ENCODE measurements around the gene CREB5.

The CREB5 gene

DNA sequence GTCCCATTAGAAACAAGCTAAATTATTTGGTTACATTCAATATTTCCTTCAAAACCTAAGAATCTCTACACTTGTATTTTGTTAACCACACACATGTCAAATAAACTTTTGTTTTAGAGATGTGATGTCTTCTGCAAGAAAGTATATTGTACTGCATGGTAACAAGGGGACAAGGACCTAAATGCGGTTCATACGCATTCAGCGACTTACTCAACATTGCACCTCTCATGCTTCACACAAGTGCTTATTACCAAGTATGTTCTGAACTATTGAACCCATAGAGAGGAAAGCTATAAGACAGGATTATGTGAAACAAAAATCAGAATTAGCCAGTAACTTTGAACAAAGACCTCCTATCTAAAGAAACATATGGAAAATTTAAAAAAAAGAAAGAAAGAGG, 68.3 kb downstream of the CREB5 start:
- FAIRE-seq: no peak

DNA sequence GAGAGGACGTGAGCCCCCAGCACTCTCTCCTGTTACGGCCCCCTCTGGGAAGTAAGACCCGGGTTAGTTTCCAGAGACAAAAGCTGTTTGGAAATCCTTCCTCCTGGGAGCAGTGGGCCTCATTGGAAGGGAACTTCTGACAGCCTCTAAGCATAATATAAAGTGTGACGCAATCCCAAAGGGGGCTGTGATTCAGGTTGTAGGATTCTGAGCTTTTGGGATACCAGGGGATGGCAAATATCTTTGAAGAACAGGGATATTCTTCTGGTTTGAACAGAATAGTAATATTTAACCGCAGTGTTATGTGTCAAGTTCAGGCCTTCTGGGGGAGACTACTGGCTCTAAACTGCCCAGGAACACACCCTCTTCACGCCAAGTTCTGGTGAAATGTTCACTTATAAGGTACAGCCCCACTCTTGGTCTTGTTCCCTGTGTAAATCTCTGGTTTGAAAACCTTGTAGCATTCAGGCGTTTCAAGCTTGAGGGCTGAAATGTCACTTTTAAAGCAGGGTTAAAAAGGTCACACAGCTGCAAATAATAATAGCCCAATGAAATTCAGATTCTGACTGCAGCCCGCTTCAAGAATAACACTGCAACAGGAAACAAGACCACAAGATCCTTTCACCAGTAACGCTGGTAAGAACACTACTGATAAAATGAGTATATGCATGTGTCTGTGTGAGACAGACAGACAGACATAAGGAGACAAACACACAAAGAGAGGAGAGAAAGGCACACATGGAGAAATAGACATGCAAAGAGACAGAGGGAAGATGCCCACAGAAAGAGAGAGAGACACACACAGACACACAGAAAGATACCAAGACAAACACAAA, 69.0 kb downstream of the CREB5 start:
- no peak for FAIRE-seq

DNA sequence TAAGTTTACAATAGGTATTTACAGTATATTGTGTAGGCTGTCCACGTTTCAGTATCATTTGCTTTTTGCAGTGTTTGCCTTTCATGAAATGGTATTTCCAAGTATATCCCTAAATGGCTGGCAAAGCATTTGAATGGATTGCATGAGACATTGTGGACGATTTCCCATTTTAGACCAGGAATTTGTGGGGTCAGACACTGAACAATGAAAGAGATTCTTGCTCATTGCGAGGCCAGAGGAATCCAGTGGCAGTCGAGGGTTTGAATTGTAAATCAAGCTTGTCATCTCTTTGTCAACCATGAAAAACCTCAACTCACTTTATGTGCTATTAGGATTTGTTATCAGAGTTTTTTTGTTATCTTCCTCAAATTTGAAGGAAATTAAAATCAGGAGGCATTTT, 70.8 kb downstream of the CREB5 start:
- FAIRE-seq: no peak

GRCh38 chr7:28483908-28484605, 71.7 kb downstream of the CREB5 start:
- FAIRE-seq: no peak

DNA sequence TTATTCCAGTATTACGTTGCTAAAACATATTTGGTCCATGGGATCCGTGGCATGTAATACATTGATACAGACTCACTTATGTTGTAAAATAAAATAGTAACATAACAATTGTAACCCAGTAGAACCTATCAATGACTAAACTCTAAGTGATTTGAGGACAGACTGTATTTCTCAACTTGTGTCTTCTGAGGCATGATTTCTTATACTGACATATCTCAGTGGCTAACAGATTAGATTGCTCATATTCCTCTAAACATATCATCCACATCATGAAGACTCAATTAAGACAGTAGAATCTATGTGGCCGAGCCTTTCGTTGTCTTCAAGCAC, 72.3 kb downstream of the CREB5 start:
- no peak for FAIRE-seq

DNA sequence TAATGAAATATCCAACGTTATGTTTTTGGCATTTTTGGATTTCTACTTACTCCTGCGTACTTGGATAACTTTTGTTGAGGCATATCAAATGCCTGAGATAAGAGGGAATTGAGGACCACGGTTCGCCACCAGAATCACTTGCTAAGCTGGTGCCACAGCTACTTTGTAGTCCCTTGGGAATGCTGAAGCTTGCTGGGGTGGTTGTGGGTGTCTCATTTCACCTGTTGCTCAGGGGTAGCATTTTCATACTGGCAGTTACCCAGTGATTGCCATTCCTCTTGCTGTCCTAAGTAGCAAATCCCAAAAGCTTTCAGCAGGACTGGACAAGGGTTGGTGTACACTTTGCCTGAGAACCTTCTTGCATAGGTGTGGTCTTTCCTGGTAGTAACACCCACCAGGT, 75.2 kb downstream of the CREB5 start:
- FAIRE-seq: no peak

DNA sequence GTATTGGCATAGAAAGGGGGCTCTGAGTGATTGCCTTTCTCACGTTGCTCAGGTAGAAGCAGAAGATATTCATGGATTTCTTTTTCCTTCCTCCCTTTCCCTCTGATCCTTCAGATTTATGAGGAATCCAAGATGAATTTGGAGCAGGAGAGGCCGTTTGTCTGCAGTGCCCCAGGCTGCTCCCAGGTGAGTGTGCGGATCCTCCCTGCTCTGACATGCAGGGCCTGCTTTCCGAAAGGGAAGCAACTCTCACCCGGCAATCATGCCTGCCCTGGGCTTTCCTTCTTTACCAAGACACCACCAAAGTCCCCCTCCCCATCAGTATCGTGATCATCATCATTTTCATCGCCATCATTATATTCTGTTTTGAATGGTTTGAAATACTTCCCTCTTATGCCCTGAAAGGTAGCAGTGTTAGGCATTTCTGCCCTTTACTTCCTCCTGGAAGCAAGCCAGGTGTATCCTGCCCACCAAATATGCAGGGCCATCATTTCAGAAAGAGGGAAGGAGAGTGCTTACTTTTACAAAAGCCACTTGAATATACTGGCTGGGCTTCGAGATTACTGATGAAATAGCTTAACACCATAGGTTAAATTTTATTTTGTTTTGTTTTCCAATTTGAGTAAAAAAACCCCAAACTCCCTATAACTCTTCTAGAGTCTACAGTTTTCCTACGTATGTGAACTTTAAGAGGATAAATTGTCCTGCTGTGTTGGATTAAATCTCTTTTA, 75.9 kb downstream of the CREB5 start:
- no peak for FAIRE-seq

DNA sequence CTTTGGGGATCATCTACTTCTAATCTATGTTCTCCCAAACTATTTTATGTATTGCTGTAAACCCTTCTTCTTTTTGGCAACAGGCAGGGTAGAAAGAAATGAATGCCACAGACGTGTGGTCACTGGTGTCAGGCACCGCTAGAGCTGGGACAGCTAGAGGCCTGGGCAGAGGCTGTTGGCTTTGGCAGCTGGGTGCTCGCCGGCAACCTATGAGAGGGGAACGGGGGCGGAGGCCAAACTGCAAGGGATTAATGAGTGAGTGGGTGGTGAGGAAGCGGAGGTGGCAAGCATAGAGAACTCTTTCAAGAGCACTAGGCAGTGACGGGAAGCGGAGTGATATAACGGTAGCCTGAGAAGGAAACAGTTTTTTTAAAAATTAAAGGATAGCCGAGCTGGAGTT, 78.5 kb downstream of the CREB5 start:
- FAIRE-seq: no peak

GRCh38 chr7:28493477-28493876, 81.2 kb downstream of the CREB5 start:
- no peak for FAIRE-seq

- FAIRE-seq: no peak
Measured at GRCh38 chr7:28497009-28497408, 84.7 kb downstream of the CREB5 start.

DNA sequence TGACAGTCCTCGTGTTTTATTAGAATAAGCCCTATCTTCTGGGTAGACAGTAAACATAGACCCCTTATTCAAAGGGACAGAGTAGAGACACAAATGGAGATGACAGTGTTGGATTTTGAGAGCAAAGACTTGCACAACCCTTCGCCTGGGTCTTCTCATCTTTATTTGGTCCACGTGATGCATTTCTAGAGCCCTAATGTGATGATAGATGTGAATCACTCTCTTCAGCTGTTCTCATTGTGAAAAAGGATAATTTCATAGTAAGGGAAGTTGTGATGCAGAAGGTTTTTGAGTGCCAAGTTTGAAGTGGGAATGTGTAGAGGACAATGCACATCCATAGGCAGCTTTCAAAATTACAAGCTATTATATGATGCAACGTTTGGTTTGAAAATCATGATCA, 86.3 kb downstream of the CREB5 start:
- no peak for FAIRE-seq

DNA sequence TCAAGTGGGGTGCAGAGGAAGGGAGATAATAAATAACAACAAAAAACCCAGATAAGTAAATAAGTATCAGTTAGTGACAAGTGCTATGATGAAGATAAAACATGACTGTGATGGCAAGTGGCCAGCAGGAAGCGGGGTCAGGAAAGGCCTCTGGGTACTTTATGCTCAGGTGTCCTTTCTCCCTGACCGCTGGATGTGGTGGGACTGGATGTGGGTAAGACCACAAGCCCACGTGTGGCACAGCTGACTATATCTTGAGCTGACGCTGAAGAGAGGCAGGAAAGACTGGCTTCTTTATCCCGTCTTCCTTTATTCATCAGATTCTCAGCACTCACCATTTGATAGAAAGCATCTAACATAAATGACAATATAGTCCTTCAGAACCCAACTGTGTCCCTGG, 87.8 kb downstream of the CREB5 start:
- no peak for FAIRE-seq

- no peak for FAIRE-seq
Measured at GRCh38 chr7:28502408-28502807, 90.1 kb downstream of the CREB5 start.

GRCh38 chr7:28503396-28503795, 91.1 kb downstream of the CREB5 start:
- FAIRE-seq: no peak

DNA sequence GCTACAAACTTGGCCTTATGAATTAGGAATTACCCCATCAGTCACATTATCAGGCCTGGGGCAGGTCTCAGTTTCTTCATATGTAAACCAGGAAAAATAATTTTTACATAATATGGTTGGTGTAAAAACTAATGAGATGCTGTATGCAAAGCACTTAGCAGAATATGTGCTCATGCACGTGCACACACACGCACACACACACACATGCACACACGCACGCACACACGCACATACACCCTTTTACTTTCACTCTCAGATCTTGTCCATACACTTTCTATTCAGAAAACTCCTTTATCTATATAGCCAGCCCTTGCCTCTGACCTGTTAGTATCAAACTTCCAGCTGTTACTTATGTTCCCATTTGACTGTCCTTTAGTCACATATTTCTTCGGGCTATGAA, 92.7 kb downstream of the CREB5 start:
- no peak for FAIRE-seq

DNA sequence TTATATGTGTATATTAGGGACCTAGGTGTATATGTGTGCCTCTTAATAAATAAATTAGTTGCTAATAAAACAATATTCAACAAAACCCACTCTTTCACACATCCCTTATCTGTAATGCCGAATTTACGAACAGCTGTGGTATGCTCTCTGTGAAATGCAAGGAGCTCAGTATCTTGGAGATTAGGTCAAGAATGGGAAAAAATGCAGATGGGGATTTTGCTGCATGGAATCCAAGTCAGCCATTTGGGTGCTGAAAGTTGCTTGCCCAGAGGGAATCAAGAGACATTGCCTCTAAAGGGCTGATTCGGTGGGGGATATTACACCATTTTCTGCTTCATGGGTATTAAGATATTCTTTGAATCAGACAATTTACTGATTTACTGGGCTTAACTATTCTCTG, 93.5 kb downstream of the CREB5 start:
- no peak for FAIRE-seq

DNA sequence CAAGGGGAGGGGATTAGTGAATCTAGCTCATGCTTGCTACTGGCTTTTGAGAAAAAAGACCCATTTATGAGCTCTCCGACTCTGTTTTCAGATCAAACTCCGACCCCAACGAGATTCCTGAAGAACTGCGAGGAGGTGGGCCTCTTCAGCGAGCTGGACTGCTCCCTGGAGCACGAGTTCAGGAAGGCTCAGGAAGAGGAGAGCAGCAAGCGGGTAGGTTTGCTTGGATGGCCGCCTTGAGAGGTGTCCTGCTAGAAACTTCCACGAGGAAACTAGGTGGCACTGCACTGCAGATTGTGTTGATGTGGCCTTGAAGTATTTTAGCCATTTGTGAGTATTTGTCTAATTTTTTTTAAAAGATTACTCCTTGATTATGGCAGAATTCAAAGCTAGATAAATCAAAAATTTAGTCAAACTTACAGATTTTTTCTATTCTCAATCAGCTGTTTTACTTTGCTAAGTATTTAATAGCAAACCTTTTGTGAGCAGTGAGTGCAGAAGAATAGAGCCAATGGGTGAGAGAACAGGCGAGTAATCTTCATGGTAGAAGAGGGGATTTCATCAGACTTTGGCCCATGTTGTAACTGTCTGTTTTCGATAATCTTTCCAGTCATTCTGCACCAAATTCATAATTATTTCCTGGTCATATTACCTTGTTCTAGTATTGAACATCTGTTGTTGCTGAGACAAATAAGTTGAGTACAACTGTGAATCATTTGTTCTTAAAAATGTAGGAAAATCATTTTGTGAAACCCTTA, 95.4 kb downstream of the CREB5 start:
- FAIRE-seq: no peak

DNA sequence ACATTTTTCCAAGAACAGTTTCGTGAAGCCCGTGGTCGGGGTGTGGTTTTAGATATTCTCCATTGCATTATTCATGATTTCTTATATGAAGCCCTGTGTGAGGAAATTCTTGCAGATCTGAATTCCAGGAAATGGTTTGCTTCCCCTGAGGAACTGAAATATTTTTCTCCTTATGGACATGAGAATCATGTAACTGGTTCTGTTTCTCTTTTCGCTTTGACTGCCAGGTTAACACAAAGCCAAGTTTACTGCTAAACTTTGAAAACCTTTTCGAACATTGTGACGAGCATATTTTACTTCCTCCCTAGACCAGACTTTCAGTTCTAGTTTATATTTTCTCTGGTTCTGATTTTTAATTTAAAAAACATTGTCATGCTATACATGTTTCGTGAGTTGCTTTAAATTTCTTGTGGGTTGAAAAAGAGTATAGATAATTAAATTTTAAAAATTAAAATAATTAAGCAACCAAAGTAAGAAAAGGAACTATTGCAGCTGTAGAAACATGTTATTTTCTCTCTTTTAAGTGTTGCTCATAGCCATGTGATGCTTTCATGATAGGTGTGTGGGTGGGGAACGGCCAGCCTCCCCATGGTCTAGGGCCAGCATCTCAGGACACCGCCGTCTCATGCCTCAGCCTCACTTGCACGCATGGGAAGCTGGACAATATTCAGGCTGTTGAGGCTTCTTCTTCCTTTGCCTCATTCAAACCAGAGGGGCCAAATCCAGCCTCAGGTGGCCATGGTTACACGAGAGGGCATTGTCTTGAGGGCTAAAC, 97.1 kb downstream of the CREB5 start:
- FAIRE-seq: no peak

DNA sequence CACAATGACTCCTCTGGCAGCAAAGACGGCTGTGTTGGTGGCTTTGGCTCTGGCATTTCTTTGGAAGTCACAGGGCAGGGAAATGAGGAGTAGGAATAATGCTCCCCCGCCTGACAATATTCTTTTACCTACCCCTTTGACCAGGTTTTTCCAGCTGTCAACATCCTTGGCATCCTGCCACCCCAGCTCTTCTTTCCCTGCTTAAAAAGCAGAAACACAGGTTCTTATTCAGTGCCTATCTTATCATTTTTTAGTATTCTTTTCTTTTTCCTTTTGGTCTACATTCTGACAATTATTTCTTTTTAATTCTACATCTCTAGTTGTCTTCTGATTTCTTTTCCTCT, 97.7 kb downstream of the CREB5 start:
- no peak for FAIRE-seq

DNA sequence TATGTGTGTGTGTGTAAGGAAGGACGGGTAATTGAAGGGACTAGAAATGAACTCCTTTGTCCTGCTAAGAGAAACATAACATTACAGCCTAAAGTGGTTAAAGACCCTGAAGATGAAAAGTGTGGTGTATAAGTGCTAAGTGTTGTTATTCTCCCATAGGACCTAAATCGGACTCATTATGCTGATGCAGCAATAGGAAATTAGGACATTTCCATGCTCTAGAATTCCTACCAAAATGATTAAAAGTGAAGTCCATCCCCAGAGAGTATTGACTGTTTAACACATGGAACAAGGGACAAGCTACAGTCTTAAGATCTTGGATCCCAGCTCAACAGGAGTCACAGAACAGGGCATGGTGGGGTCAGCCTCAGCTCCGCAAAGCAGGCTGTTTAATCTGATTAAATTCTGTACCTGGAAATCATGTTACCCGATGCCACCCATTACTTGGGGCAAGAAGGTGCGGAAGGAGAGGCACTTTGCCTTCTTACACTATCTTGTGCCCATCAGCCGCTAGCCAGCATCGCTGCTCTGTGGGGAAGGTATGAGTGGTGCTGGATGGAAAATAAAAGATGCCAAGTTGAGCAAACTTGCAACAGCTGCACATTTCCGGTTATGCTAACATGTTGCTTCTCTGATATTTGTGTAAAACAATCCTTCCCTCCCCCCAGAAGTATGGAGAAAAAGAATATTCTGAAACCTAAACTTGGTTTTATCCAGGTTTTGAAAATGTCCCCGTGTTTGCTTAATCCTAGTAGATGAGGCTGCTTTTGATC, 100.5 kb downstream of the CREB5 start:
- FAIRE-seq: no peak

DNA sequence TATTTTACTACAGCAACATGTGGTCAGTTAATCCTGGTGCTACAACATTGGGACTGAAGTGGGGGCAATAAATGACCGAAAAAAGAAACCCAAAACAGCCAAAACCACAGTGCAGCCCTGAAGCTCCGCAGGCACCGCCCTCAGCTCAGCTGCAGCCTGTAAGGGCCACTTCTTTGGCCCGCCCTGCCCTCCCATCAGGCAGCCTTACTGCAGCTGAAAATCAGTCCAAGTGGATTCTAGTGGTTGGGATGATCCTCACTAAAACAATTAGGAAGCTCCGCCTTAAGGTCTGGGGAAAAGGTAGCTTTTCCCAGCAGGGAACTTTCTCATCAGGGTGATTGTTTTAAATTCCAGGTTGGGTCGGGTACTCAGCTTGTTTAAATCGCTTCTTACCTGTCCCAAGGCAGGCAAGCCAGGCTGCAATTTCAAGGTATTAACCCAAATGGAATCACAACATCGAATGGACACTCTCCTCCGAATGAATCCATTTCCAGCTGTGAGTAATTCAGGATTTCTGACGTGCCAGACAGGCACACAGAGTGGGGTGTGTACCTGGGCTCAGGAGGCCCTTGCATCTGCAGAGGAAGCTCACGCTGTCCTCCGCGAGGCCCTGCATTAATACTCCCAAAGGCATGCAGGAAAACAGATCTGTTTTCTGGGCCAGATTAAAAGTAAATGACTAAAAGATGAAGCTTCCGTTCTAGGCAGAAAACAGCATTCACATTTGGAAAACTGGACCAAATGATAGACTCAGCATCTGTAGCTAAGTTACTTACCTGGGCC, 104.3 kb downstream of the CREB5 start:
- FAIRE-seq: no peak

Data from islet of Langerhans (tissue), 1 donor.